GM21529 (cell line): ENCODE measurements around the gene GPSM3.
A peak's percentile ranks its signal among the peaks of the same experiment; 100 is the strongest.

Source experiments
- ATAC-seq: cut with Tn5 transposase; IDR thresholded peaks from one replicate; pipeline ENCODE4 v1.9.1; 2021; ENCODE audit not compliant: unreplicated experiment

Gene GPSM3

DNA sequence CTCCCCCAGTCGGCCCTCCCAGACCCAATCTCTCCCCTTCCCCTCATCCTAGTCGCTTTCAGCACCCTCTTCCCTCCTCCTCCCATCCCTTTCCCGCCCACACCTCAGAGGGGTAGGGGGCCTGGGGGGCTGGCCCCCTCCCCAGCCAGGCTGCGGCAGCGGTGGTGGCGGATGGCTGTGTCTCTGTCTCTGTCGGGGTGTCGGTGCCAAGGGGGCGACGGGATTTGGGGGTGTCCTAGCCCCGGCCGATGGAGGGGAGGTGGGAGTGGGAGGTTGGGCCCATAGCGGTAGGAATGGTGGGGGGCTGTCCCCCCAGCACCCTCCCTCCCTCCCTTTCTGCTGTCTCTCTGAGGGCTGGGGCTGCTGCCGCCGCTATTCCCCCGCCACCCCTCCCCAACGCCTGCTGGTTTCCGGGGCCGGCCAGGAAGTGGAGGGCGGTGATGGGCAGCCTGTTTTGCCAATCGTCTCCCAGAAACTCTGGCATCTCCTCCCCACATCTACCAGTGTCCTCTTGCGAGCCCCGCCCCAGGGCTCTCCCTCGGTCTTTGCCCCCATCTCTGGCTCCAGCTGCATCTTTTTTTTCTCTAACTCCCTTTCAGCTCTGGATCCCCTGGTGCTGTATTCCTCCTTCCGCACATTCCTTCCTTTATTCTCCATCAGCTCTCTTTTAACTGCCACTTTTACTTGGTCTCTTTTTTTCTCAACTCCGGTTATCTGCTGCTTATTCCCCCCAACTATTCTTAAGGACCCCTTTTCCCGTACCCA lies 16.6 kb downstream of the GPSM3 start, which contains the start of gene AGPAT1:
TSS of gene AGPAT1 (minus strand) at position 374 of the 765 bp plus-strand sequence. CDS start 4,588 bp downstream, outside the sequence.
- ATAC-seq, result peak; percentile 47

DNA sequence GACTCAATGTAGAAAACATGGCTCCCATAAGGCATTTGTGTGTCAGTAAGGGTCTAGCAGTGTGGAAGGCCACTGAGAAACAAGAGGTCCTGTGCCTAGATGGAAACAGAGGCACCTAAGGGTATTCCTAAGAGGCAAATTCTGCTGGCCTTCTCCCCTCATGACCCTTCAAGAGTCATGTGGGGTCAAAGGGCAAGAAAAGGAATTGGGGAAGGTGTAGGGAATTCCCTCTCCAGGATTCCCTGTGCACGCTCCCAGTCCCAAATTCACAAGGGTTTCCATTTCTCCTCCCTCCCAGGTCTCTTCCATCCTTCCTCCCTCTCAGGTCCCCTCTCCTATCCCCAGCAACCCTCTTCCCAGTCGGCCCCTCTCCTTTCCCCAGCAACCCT lies 17.1 kb downstream of the GPSM3 start:
- ATAC-seq, result no peak

DNA sequence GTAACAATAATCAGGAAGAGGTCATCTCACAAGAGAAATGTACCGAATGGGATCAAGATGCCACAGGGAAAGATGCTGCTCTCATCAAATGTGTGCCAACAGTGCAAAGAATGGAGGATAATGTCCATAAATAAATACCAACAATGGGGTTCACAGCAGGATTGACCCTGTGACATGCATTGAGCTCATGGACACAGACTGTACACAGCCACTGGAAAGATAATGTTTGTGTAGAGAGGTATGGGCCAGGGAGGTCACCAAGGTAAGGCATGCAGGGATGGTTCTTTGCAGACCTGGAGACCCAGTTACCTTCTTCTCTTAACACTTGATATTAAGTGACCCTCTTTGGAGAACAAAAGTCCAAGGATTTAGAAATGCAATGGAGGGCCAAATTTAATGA lies 18.0 kb downstream of the GPSM3 start:
- no peak for ATAC-seq

DNA sequence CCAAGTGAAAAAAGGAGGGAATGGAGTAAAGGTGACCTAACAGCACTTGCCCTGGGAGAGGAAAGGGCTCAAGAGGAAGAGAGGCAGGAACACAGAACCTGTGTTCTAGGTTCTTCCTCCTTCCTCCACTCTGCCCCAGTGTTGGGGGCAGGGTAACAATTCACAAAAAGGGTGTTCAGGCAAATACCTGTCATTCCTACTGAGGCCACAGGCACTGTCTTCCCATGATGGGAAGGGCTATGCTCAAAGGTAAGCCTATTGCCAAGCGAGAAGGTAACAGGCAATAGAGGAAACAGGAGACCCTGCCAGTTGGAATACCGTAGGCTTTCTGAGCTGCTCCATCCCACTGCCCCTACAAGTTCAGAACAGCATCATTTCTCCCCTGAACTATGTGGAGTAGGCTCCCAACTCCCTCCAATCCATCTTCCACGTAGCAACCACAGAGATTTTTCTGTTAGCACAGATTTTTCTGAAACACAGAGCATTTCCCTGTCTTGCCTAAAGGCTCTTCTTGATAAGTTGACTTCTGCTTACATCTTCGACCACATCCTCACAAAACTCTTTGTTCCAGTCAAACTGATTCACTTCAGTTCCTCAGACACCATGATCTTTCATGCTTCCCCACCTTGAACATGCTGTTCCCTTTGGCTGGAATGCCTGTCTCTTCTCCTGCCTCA lies 19.3 kb downstream of the GPSM3 start:
- no peak for ATAC-seq

DNA sequence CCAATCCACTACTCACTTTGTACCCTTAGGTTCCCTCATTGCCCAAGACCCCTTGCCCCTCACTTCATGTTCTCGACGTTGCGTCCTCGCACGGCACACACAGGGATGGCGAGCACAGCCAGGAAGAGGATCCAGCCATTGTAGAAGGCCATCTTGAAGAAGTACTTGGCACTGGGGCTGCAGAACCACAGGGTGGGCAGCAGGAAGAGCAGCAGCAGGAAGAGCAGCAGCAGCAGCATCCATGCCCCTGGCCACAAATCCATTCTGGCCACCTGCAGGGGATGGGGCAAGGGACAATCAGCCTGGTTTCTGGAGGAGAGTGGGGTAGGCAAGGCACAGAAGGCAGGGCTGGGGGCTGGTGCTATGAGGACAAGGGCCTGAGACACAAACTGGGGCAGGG lies 21.2 kb downstream of the GPSM3 start:
- ATAC-seq, result no peak

DNA sequence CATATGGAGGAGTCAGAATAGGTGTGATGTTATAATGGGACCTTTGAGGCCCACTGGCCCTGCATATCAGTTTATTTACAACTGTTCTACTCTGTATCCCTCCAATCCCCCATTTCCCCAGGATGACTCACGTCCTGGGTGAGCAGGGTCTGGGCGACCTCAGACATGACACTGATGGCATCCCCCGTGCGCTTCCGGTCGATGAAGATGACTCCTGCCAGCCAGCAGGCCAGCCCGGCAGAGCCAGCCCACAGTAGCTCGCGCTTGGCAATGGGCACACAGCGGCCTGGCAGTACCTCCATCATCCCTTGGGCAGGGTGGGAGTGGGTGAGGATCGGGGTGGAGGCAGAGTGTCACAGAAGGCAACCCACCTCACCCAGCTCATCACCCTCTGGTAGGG lies 22.1 kb downstream of the GPSM3 start:
- no peak for ATAC-seq

GRCh38 chr6:32168807-32169591 lies 23.4 kb downstream of the GPSM3 start:
- no peak for ATAC-seq

GRCh38 chr6:32168350-32168749 lies 24.1 kb downstream of the GPSM3 start:
- ATAC-seq, result no peak

- ATAC-seq, result no peak
Observed at GRCh38 chr6:32167761-32168262, 24.6 kb downstream of the GPSM3 start.

GRCh38 chr6:32167154-32167760 lies 25.2 kb downstream of the GPSM3 start:
- no peak for ATAC-seq

GRCh38 chr6:32166411-32167061 lies 25.9 kb downstream of the GPSM3 start:
- ATAC-seq, result no peak

DNA sequence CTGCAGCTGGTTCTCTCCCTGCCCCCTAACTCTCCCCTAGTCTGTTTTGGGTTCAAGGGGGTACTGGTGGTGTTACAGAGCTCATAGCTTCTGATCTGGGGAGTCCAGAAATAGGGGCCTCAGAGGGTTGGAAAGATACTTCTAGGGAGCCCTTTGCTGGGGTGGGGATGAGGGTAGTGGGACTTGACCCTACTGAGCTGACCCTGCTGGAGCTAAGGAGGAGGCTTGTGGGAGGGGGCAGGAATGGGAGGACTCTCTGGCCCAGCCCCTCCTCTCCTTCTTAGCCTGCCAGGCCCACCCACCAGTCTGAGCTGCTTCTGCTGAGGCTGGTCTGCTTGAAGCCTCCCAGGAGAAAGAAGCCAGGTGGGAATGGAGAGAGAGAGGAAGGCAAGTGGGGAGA lies 28.1 kb downstream of the GPSM3 start, which contains the start of gene EGFL8:
TSS of gene EGFL8 (plus strand) at position 301 of the 400 bp plus-strand sequence. CDS start 1,571 bp downstream, outside the sequence.
- ATAC-seq, result no peak

DNA sequence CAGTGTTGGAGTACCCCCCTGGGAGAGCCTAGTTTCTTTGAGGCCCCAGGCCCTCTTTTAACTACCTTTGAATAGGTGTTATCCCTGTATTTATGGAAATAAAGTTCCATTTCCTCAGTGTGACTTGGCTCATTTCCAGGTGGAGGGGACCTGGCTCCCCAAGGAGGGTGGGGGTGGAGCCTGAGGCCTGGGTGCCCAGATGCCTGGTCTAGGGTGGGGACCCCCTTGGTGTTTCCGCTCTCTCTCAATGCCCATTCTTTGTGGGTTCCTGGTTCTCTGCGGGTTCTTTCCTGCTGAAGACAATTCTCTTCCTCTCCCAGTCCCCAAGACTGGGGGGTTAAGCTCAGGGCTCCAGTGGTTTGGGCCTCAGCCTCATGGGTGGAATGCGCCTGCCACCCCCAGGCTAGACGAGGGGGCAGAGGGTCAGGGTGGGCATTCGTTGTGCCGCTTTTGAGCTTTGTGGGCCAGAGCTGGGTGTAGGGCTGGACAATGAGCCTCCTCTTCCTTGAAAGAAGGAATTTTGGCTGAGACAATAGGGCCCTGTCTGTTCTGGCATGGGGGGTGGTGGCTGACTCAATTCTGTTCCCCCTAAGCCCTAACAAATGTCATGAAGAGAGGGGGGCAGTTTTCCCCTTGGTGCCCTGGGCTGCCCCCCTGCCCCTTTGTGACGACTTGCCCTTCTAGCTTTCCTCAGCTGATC lies 28.7 kb downstream of the GPSM3 start:
- ATAC-seq, result no peak

GRCh38 chr6:32158052-32158451 lies 34.4 kb downstream of the GPSM3 start:
- ATAC-seq, result no peak

GRCh38 chr6:32156891-32157290 lies 35.6 kb downstream of the GPSM3 start:
- no peak for ATAC-seq

- ATAC-seq, result peak; percentile 75
Observed at GRCh38 chr6:32154514-32155161, 37.8 kb downstream of the GPSM3 start.

DNA sequence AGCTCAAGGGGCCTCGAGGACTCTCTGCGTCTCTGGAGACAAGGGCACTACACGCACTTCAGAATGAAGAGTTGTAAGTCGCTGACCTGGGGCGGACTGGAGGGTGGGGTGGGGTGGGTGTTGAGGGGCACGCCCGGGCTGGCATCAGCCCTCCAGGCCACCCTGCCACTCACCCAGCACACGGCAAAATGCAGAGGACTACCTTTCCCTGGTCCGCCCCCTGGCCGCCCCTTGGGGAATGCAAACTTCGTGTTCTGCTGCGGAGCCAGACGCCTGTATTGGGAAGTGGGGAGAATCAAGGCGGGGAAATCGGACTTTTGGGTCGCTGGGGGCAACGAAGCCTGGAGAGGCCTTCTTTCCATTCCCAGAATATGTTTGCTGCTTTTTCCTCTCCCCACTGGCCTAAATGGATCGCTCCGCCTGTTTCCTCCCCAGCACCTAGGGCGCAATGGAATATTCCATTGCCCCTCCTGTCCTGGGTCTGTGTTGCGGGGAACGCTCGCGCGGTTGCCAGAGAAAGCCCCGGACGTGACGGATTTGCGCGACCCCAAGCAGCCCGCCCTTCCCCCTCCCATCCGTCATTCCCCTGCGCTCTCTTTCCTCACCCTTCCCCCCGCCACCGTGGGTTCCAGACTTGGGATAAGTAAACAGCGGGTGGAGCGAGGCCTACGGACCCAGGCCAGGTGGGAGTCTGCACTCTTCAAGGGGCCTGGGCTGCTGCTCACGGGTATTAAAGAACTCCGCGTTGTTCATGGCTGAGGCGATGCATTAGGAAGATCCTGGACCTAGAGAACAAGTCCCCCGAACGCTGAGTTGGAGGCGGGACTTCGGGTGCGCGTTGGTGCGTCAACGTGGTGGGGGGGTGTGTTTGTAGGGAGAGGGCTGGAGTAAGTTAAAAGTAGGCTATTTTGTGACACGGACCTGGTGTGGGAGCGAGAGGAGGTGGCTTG lies 38.6 kb downstream of the GPSM3 start, which contains the start of gene PPT2:
TSS of gene PPT2 (plus strand) at position 578 of the 950 bp plus-strand sequence. CDS start 454 bp downstream, outside the sequence.
- ATAC-seq, result peak; percentile 41
